ENCODE data around the gene PARP11.

The PARP11 gene

GRCh38 chr12:3835914-3836313 lies 37.3 kb downstream of the PARP11 start:
- no peak for DNase-seq (ENCODE audit: extremely low read depth, low read depth)
- no peak for TF ChIP-seq CTCF (IDR thresholded peaks at IDR 0.05; ENCODE audit: low read depth, low read length)

- DNase-seq (ENCODE audit: extremely low read depth, low read depth) = no peak
- no peak for TF ChIP-seq CTCF (IDR thresholded peaks at IDR 0.05; ENCODE audit: low read depth, low read length)
Observed at GRCh38 chr12:3834774-3835173, 38.4 kb downstream of the PARP11 start.

GRCh38 chr12:3833670-3834310 lies 39.4 kb downstream of the PARP11 start:
- no peak for DNase-seq (ENCODE audit: extremely low read depth, low read depth)
- TF ChIP-seq CTCF (IDR thresholded peaks at IDR 0.05; ENCODE audit: low read depth, low read length) = no peak

GRCh38 chr12:3832738-3833137 lies 40.5 kb downstream of the PARP11 start:
- TF ChIP-seq CTCF (IDR thresholded peaks at IDR 0.05; ENCODE audit: low read depth, low read length) = no peak

GRCh38 chr12:3828888-3829287 lies 44.3 kb downstream of the PARP11 start:
- TF ChIP-seq CTCF (IDR thresholded peaks at IDR 0.05; ENCODE audit: low read depth, low read length) = no peak
- DNase-seq (ENCODE audit: extremely low read depth, low read depth) = no peak

More at GRCh38 chr12:3832738-3833137, 40.5 kb downstream of the PARP11 start:
- no peak for DNase-seq (ENCODE audit: extremely low read depth, low read depth)

- no peak for DNase-seq (ENCODE audit: extremely low read depth, low read depth)
- no peak for TF ChIP-seq CTCF (IDR thresholded peaks at IDR 0.05; ENCODE audit: low read depth, low read length)
Observed at GRCh38 chr12:3827301-3828000, 45.7 kb downstream of the PARP11 start.

GRCh38 chr12:3821441-3821840 lies 51.8 kb downstream of the PARP11 start:
- no peak for TF ChIP-seq CTCF (IDR thresholded peaks at IDR 0.05; ENCODE audit: low read depth, low read length)
- no peak for DNase-seq (ENCODE audit: extremely low read depth, low read depth)
